ENCODE measurements around the gene HMG20A.

HMG20A gene

GRCh38 chr15:77533578-77534430 is 113.1 kb downstream of the HMG20A start:
- no peak for TF ChIP-seq CTCF (IDR thresholded peaks at IDR 0.05; ENCODE audit: extremely low read depth, missing control alignments)
- no peak for DNase-seq (ENCODE audit: low spot score)
